Loucy (cell line): ENCODE results near the gene PLEKHF1.

Source experiments
- CTCF ChIP-seq: fragments of 200-600 bp; sonication (generic); conservative IDR thresholded peaks from 2 replicates; pipeline ENCODE4 v1.5.1; 2014; ENCODE audit warnings: mild to moderate bottlenecking, antibody characterized with exemption, low read length
- EZH2phosphoT487 ChIP-seq: fragments of 200-600 bp; IDR thresholded peaks from 2 replicates; pipeline ENCODE4 v1.6.1; 2018; ENCODE audit warnings: antibody characterized with exemption, mild to moderate bottlenecking, moderate library complexity, borderline replicate concordance

- TF ChIP-seq EZH2phosphoT487: no peak
- TF ChIP-seq CTCF: no peak
Measured at GRCh38 chr19:29711584-29712132, 46.4 kb downstream of the PLEKHF1 start.
